ENCODE results near the gene PEF1.

The PEF1 gene

GRCh38 chr1:31665234-31665878 is 20.7 kb upstream of the PEF1 start:
- ChIA-PET POLR2A (interaction anchor here (1.5 kb wide), 1 partner anchor 20 kb away, joined by 3 read pairs; the partner anchor contains the start of gene PEF1), CTCF (interaction anchor here (0.7 to 3.6 kb wide), 8 partner anchors 39 to 338 kb away, joined by 3 to 22 read pairs (median 6); partner anchors contain the start of gene COL16A1)
- no peak for DNase-seq (ENCODE audit: extremely low spot score)
- TF ChIP-seq FOXM1 (IDR thresholded peaks at IDR 0.05; ENCODE audit: borderline replicate concordance) (no peak), FOXA1 (IDR thresholded peaks at IDR 0.05) (no peak), PKNOX1 (IDR thresholded peaks at IDR 0.05) (no peak), BHLHE40 (IDR thresholded peaks at IDR 0.05; ENCODE audit: borderline replicate concordance) (no peak), ZNF384 (IDR thresholded peaks at IDR 0.05) (no peak), TARDBP (IDR thresholded peaks at IDR 0.05) (no peak), ELF4 (IDR thresholded peaks at IDR 0.05) (no peak), L3MBTL2 (conservative IDR thresholded peaks at IDR 0.05) (no peak), HDGF (IDR thresholded peaks at IDR 0.05; ENCODE audit: borderline replicate concordance) (no peak), LEF1 (IDR thresholded peaks at IDR 0.05; ENCODE audit: borderline replicate concordance) (no peak), CTBP1 (IDR thresholded peaks at IDR 0.05; ENCODE audit: borderline replicate concordance) (no peak), SP1 (IDR thresholded peaks at IDR 0.05) (no peak), SUZ12 (IDR thresholded peaks at IDR 0.05) (no peak), FOXK2 (IDR thresholded peaks at IDR 0.05) (no peak)

- no peak for TF ChIP-seq PKNOX1 (IDR thresholded peaks at IDR 0.05)
- TF ChIP-seq CTBP1 (IDR thresholded peaks at IDR 0.05; ENCODE audit: borderline replicate concordance): no peak
- TF ChIP-seq ELF4 (IDR thresholded peaks at IDR 0.05): no peak
- no peak for TF ChIP-seq TARDBP (IDR thresholded peaks at IDR 0.05)
- no peak for TF ChIP-seq BHLHE40 (IDR thresholded peaks at IDR 0.05; ENCODE audit: borderline replicate concordance)
- TF ChIP-seq FOXM1 (IDR thresholded peaks at IDR 0.05; ENCODE audit: borderline replicate concordance): no peak
- no peak for DNase-seq (ENCODE audit: extremely low spot score)
- CTCF ChIA-PET: interaction anchor here (0.6 to 3.6 kb wide), 13 partner anchors 10 to 339 kb away, joined by 3 to 22 read pairs (median 3); partner anchors contain the start of gene COL16A1
- POLR2A ChIA-PET: interaction anchor here (1.5 to 1.7 kb wide), 2 partner anchors 20 to 81 kb away, joined by 3 to 7 read pairs; partner anchors contain the start of gene PEF1
Observed at GRCh38 chr1:31664528-31664927, 19.9 kb upstream of the PEF1 start.

GRCh38 chr1:31663622-31664452 is 19.2 kb upstream of the PEF1 start:
- TF ChIP-seq SUZ12 (IDR thresholded peaks at IDR 0.05): no peak
- TF ChIP-seq CTBP1 (IDR thresholded peaks at IDR 0.05; ENCODE audit: borderline replicate concordance): no peak
- no peak for TF ChIP-seq TARDBP (IDR thresholded peaks at IDR 0.05)
- no peak for TF ChIP-seq L3MBTL2 (conservative IDR thresholded peaks at IDR 0.05)
- TF ChIP-seq ELF4 (IDR thresholded peaks at IDR 0.05): no peak
- no peak for TF ChIP-seq ZNF384 (IDR thresholded peaks at IDR 0.05)
- TF ChIP-seq BHLHE40 (IDR thresholded peaks at IDR 0.05; ENCODE audit: borderline replicate concordance): no peak
- TF ChIP-seq PKNOX1 (IDR thresholded peaks at IDR 0.05): no peak
- TF ChIP-seq NFRKB (IDR thresholded peaks at IDR 0.05): no peak
- no peak for TF ChIP-seq HDGF (IDR thresholded peaks at IDR 0.05; ENCODE audit: borderline replicate concordance)
- no peak for TF ChIP-seq LEF1 (IDR thresholded peaks at IDR 0.05; ENCODE audit: borderline replicate concordance)
- TF ChIP-seq ARNT (IDR thresholded peaks at IDR 0.05): no peak
- no peak for TF ChIP-seq FOXM1 (IDR thresholded peaks at IDR 0.05; ENCODE audit: borderline replicate concordance)
- no peak for TF ChIP-seq FOXA1 (IDR thresholded peaks at IDR 0.05)
- TF ChIP-seq FOXK2 (IDR thresholded peaks at IDR 0.05): no peak
- POLR2A ChIA-PET: interaction anchor here (1.5 to 1.7 kb wide), 2 partner anchors 19 to 82 kb away, joined by 3 to 7 read pairs; partner anchors contain the start of gene PEF1
- DNase-seq (ENCODE audit: extremely low spot score): peak; percentile 95
- CTCF ChIA-PET: interaction anchor here (0.5 to 3.6 kb wide), 13 partner anchors 10 to 312 kb away, joined by 3 to 22 read pairs (median 4); partner anchors contain the start of gene COL16A1

- ChIA-PET POLR2A (interaction anchor here (1.7 kb wide), 1 partner anchor 17 kb away, joined by 7 read pairs; the partner anchor contains the start of gene PEF1), CTCF (interaction anchor here (0.9 to 1.4 kb wide), 2 partner anchors 42 to 83 kb away, joined by 3 to 4 read pairs; no protein-coding TSS in a partner anchor)
- TF ChIP-seq BHLHE40 (IDR thresholded peaks at IDR 0.05; ENCODE audit: borderline replicate concordance): no peak
- no peak for TF ChIP-seq ELF4 (IDR thresholded peaks at IDR 0.05)
- TF ChIP-seq FOXA1 (IDR thresholded peaks at IDR 0.05): no peak
- TF ChIP-seq LEF1 (IDR thresholded peaks at IDR 0.05; ENCODE audit: borderline replicate concordance): no peak
- no peak for TF ChIP-seq CTBP1 (IDR thresholded peaks at IDR 0.05; ENCODE audit: borderline replicate concordance)
- no peak for TF ChIP-seq FOXM1 (IDR thresholded peaks at IDR 0.05; ENCODE audit: borderline replicate concordance)
Observed at GRCh38 chr1:31662463-31662862, 17.8 kb upstream of the PEF1 start.

GRCh38 chr1:31661856-31662255 is 17.2 kb upstream of the PEF1 start:
- ChIA-PET CTCF (interaction anchor here (0.7 to 0.9 kb wide), 4 partner anchors 10 to 127 kb away, joined by 3 to 5 read pairs (median 4); no protein-coding TSS in a partner anchor), POLR2A (interaction anchor here (1.7 kb wide), 1 partner anchor 17 kb away, joined by 7 read pairs; the partner anchor contains the start of gene PEF1)
- no peak for TF ChIP-seq TARDBP (IDR thresholded peaks at IDR 0.05)
- TF ChIP-seq FOXK2 (IDR thresholded peaks at IDR 0.05): no peak
- no peak for TF ChIP-seq LEF1 (IDR thresholded peaks at IDR 0.05; ENCODE audit: borderline replicate concordance)
- no peak for TF ChIP-seq NFRKB (IDR thresholded peaks at IDR 0.05)
- no peak for TF ChIP-seq FOXA1 (IDR thresholded peaks at IDR 0.05)
- TF ChIP-seq PKNOX1 (IDR thresholded peaks at IDR 0.05): no peak
- DNase-seq (ENCODE audit: extremely low spot score): no peak

More at GRCh38 chr1:31662463-31662862, 17.8 kb upstream of the PEF1 start:
- DNase-seq (ENCODE audit: extremely low spot score): no peak
